Epithelial cell of prostate (primary cell): ENCODE results near the gene LOXHD1.

Experiments used
- DNase-seq: peaks from one replicate; pipeline ENCODE4 v3.0.0-alpha.2; 2011; ENCODE audit warnings: low read depth, low spot score
- H3K27ac ChIP-seq: fragments of 450-650 bp; 2 replicates; pipeline ENCODE4 v1.5.1; 2017; ENCODE audit warnings: mild to moderate bottlenecking

The LOXHD1 gene

DNA sequence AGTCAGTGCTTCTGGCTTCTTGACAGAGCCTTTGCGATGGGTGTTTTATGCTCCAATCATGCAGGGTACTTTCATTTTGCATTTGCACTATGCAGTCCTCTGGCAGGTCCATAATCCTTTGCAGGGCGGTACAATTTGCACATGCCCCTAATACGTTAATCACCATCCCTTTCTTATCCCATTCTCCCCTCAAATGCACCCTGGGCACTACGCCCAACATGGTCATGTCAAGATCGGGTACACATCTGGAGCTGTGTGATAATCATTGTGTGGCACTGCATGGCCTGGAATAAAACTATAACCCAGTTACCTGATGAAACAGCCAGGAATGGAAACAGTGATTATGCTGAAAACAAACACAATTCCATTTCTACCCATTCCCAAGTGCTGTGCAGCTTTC, 27.7 kb downstream of the LOXHD1 start:
- H3K27ac ChIP-seq: no peak overlapping the region
- DNase-seq: no peak

DNA sequence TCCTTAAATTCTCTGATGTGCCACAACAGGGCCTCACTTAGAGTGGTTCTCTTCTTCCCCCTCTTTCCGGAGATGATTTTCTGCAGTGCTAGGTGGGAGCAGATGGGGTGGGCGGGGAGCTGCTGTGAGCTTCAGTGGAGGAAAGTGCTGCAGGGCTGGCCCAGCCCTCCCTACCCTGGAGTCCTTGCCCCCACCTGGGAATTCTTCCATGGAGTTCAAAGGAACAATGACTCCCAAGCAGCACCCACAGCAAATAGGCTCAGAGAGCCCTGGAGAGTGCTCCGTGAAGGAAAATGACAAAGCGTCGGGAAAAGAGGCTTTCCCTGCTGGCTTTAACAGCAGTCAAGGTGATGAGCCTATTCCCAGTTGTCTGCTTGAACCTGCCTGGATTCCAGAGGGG, 28.8 kb downstream of the LOXHD1 start:
- no peak overlapping the region for H3K27ac ChIP-seq
- no peak for DNase-seq

DNA sequence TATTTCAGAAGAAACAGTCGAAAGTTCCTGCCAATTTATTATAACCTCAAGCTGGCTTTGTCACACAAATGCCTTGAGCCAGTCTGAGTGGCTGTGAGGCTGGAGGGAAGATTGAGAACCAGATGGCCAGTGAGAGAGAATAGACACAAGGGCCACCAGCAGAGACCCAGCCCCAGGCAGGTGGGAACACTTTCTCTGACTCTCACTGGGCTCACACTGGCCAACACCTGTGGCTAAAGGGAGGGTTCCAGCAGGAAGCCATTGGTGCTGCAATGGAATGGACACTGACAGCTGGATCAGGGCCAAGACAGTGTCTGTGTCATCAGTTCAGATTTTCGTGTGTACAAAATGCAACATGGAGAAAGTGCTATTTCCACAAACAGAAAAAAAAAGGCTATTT, 29.9 kb downstream of the LOXHD1 start:
- DNase-seq: no peak
- no peak overlapping the region for H3K27ac ChIP-seq

DNA sequence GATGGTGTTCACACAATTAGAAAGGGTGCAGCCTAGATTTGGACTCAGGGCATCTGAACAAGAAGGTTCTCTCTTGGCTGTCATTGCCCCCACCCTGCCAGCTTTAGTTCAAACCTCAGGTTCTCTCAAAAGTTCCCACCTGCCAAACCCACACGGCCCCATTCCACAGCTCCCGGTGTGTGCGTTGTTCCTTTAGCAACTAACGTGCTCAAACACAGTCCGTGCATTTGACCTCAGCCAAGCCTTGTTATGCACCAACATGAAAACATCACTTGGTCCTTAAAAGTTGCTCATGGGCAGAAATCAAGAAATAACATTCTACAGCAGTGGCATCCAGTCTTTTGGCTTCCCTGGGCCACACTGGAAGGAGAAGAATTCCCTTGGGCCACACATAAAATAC, 32.0 kb downstream of the LOXHD1 start:
- no peak overlapping the region for H3K27ac ChIP-seq
- no peak for DNase-seq

DNA sequence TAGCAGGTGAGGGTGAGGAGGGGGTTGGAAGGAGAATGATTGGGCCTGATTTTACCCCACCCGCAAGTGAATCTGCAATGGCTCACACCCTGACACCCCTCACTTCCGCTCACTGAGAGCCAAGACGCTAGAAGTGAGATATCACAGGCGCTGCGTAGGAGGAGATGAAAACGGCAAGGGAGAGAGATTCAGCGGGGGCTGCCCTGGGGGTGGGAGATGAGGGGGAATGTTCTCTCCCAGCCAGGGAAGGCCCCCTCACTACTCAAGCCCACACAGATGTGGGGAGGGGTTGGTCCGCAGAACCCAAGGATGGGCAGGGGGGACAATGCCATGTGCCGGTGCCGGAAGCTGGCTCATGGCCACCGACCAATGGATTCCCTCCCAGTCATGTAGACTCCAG, 32.9 kb downstream of the LOXHD1 start:
- no peak for DNase-seq
- H3K27ac ChIP-seq: no peak overlapping the region

DNA sequence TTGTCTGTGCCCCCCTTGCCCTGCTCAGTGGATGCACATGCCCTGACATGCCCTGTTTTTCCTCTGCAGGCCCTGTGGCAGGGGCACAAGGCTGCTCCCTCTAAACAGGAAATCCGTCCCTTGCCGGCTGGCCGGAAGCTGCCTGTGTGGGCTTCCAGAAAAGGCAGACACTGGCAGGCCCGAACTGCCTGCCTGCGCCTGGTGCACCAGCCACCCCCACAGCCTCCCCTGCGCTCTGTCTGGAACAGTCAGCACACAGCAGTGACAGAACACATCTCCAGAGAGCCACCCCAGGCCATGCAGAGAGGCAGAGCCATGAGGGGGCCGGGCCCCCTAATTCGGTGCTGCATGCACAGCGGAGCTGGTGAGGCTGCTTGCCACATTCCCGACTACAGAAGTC, 33.5 kb downstream of the LOXHD1 start:
- H3K27ac ChIP-seq: no peak overlapping the region
- no peak for DNase-seq

DNA sequence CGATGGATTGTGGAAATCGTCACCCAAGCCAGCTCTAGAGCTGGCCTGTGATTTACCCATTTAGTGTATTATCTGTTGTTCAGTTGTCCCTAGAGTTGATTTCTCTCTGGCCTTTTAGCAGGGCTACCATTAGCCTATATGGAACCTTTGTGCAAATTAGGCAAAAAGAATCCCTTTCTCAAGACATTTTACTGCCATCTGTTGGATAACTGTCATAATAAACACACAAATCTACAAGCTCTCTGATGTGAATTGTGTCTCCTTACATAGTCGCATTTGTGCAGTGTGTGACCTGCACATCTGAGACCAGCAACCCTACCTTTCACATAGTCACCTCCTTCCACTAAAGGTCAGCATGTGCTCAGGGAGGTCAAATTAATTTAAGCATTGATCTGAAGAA, 34.0 kb downstream of the LOXHD1 start:
- no peak for DNase-seq
- H3K27ac ChIP-seq: no peak overlapping the region

DNA sequence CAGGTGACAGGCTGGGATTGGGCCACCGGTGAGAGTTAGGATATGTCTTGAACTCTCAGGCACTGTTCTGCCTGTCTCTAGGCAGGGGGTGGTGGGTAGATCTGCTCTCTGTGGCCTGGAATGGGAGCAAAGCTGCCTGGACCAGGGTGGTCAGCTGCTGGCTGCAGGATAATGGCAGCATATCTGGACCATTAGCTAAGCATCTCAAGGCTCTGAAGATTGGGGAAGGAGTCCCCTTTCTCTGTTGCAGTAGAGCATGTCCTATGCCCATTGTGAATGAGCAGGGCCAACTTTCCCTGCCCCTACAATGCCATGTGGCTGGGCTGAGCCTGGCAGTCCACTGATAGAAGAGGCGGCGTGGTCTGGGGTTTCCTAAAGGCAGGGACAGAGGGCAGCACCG, 34.6 kb downstream of the LOXHD1 start:
- no peak for DNase-seq
- no peak overlapping the region for H3K27ac ChIP-seq

DNA sequence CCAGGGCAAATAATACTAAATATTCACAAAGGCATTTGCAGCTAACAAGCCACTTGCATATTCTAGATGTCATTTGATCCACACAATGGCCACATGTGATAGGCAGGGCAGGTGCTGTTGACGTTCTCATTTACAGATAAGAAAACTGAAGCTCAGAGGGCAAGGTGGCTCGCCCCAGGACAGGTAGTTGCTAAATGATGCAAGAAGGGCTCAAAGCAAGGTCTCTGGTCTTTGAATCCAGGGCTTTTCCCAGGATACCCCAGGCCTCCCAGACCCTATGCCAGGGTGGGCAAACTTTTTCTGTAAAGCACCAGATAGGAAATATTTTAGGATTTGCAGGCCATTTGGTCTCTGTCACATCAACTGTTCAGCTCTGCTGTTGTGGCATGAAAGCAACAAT, 35.1 kb downstream of the LOXHD1 start:
- DNase-seq: no peak
- no peak overlapping the region for H3K27ac ChIP-seq

DNA sequence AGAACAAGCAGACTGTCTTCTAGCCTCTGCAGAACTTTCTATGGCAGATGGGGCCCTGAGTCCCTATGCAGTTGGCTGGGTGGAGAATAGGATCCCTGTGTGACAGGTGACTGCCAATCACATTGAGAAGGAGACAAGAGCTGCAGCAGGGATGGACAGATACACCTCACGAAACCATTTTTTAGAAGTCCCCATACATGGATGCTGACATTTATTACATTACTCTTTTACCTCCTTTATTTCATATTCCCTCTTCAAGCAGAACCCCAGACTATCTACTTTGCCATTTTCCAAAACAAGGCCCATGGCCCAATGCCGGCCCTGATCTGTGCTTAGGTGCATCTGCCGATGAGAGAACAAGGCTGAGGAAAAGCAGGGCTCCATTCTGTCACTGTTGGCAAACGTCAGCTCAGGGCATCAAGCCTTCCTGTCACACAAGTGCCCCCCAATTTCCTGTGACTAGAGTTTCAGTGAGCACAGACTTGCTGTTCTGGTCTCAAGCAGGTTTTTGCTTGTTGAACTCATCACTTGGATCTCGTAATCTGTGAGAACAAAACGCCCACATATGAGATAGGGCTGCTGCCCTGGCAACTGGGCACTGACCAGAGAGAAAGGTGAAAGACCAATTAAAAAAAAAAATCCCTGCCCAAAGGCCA, 35.8 kb downstream of the LOXHD1 start:
- H3K27ac ChIP-seq: no peak overlapping the region

DNA sequence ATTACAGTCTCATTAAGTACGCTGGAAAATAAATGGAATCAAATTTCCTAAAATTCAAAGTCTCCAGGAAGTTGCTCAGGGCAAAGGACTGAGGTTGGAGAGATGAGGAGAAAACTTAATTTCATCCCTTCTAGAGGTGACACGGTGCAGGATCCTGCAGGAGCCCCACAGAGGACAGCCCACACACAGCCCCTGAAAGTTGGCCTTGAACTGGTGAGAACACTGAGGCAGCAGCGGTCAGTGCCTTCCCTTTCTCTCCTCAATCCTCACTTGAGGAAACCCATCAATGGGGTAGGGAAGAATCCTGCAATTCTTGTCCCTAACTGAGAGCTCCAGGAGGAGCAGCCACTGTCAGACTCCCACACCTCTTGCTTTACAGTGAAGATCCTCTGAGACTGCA, 37.5 kb downstream of the LOXHD1 start:
- no peak for DNase-seq
- H3K27ac ChIP-seq: no peak overlapping the region

More for the DNA sequence above, 35.8 kb downstream of the LOXHD1 start:
- DNase-seq: no peak

DNA sequence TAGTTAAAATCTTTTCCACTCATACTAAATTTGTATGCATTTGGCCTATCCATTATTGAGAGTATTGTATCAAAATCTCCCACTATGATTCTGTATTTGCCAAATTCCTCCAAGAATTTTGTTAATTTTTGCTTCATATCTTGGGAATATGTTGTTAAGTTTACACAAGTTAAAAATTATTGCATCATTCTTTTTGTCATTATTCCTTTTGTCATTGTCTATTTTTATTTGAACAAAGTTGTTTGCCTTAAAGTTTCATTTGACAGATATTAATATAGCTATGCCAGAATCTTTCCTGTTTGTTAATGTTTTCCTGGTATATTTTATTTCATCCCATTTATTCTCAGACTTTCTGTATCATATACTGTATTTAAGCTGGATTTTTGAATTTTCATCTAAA, 41.3 kb downstream of the LOXHD1 start:
- DNase-seq: no peak
- no peak overlapping the region for H3K27ac ChIP-seq

DNA sequence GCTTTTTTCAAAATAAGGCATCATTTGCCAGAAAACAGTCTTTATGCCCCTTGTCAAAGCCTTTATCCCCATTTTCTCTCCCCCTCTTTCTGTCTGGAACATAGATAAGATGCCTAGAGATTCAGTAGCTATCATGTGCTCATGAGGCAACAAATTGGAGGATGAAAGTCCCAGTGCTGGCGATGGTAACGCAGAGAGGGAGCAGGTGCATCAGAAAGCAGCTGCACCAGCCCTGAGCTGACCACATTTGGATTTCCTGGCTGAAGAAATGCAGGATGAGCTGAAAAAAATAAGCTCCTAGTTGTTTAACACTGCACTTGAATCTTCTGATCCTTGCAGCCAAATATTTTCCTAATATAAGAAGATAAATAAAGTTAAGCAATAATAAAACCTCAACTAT, 48.0 kb downstream of the LOXHD1 start:
- H3K27ac ChIP-seq: no peak overlapping the region
- no peak for DNase-seq

DNA sequence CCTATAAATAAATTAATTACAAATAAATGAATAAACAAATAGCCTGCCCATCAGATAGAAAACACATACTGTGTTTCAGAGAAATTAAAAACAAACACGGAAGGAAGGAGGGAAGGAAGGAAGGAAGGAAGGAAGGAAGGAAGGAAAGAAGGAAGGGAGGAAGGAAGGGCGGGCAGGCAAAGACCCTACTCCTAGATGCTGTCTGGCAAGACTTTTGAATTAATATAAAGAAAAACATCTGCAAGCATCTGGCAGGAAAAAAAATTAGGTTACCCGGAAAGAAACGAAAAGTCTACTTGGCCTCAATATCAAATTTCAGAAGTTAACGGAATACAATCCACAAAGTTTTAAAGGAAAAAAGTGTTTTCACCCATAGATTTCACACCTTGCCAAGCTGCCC, 49.1 kb downstream of the LOXHD1 start:
- DNase-seq: no peak
- H3K27ac ChIP-seq: no peak overlapping the region

DNA sequence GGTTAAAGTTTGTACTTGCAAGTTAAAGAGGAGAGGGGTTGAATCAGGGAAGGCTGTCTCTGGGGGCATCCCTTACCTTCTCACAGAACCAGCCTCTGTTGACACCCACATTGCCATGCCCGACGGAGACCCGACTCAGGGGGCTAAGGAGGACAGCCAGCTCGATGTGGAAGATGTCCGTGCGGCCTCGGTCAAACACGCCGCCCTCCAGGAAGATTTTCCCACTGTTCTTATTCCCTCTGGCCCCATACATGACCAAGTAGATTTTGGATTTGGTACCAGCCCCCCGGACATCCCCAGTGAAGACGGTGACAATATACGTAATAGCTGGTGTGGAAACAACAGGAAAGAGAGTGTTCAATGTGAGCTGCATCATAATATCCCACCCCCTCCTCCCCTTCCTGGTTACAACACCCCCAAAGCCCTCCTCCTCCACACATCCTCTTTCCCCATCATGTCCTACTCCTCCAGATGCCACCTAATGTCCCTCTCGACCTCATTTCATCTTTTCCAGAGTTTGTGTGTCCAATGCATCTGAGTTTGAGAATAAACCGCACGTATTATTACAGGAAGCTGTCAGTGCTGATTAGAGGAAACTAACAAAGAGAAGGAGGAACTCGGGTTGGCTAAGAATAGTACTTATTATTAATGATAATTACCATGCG, 55.7 kb downstream of the LOXHD1 start:
- no peak overlapping the region for H3K27ac ChIP-seq
- no peak for DNase-seq

DNA sequence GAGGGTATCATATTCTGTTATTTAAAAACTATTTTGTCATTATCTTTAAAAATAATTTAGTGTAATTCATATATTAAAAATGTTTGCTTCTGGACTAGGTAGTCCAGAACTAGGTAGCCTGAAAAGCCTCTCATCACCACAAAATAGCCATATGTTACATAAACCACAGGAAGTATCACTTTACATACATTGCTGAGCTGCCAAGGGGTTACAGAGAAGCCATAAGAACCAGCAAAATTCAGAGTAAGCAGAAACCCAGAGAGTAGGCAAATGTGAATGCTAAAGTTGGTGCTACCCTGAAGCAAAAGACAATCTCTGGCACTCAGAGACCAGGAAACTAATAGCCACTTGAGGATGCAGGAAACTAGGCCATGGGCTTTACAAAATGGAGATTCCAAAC, 60.9 kb downstream of the LOXHD1 start:
- no peak for DNase-seq
- H3K27ac ChIP-seq: no peak overlapping the region

DNA sequence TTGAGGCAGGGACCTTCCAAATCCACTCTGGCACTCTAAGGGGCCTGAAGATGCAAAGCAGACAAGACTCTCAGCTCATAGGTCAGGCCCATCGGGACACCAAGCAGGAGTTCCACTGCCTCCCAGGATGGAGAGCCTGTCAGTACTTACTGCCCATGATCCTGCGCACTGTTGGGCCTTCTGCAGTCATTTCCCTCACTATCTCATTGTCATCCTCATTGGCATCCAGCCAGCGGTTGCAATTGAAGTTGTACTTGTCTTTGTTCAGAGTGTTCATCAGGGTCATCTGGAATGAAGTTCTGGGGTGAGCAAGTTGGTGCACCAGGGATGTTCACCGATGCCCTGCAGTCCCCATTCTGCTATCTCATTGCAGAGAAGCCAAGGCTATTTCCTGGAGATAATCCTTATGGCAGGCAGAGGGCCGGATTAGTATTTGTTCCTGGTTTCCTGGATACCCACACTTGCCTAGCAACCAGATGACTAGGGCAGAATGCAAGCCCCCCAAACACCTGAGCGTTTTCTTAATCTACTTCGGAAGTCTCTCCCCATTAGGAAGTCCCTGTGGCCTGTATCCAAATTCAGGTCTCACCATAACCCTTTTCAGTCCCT, 65.1 kb downstream of the LOXHD1 start:
- no peak for DNase-seq
- H3K27ac ChIP-seq: no peak overlapping the region

DNA sequence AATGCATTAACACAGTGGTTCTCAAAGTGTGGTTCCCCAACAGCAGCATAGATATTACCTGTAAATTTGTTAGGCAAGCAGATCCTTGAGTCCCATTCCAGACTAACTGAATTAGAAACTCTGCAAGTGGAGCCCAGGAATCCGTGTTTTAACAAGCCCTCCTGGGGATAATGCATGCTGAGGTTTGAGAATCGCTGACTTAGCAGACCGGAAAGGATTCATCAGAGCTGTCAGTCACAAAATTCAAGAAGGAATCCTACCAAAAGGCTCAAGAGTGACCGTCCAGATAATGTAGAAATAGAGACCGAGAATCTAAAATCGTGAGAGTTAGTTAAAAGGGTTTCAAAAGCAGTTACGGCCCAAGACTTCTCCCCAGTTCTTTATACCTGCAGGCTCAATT, 66.9 kb downstream of the LOXHD1 start:
- DNase-seq: no peak
- H3K27ac ChIP-seq: no peak overlapping the region

DNA sequence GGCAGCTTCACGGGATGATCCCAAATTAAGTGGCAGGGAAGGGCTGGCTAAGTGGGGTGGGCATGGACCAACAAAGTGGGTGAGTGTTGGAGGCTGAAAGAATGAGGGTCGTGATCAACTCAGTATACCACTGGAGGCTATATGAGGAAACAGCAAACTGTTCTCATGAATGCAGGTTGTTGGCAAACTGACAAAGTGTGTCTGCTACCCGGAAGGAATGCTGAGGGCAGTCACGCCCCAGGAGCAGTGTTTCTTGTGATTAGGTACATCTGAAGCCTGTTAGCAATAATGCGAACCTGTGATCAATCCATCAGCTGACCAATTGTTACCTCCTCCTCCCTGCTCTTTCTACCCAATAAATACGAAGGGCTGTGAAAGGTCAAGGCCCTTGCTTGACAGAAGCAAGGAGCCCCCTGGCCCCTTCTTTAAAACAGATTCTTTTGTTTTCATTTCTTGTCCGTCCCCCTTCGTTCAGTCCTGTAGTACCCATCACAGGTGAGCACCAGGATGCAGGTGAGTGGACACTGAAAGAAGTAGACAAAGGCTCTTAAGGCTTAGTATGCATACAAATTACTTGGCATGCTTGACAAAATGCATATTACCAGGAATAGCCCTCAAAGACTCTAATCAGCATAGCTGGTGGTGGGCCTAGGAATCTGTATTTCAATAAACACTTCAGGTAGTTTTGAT, 67.9 kb downstream of the LOXHD1 start:
- no peak overlapping the region for H3K27ac ChIP-seq
- DNase-seq: no peak

DNA sequence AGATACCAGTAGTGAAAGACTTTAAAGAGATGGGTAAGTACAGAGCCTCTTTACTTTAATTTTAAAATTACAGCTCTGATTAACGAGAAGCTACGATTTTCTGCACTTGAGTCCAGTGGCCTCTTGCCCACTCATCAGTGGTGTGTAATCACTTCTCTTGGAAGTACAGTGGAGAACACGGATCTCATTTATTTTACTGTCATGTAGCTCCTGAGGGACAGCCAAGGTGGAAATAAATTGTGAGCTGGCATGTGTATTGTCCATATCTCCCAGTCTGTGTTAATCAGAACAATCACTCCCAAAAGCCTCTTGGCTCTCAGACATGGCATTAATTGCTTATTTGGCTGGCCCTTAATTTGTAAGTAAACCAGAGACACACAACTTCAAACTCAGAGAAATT, 69.4 kb downstream of the LOXHD1 start:
- H3K27ac ChIP-seq: no peak overlapping the region
- DNase-seq: no peak

DNA sequence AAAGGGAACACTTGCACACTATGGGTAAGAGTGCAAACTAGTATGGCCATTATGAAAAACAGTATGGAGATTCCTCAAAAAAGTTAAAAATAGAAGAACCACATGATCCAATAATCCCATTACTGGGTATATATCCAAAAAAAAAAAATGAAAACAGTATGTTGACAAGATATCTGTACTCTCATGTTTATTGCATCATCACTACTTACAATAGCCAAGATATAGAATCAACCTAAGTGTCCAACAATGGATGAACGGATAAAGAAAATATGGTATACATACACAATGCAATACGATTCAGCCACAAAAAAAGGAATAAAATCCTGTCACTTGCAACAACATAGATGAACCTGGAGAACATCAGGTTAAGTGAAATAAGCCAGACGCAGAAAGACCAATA, 73.3 kb downstream of the LOXHD1 start:
- H3K27ac ChIP-seq: no peak overlapping the region
- no peak for DNase-seq
